Amniotic epithelial cell (primary cell): Measurements from ENCODE around the gene PIGQ.
"Not testable (repeated sequence)": the region's sequence is repeated elsewhere in the genome, so short reads cannot be mapped to it uniquely, and the experiment has no call there.

Source experiments
- DNase-seq: peaks from one replicate; pipeline ENCODE4 v3.0.0-alpha.2; 2010; ENCODE audit warnings: low read depth

Gene PIGQ

GRCh38 chr16:586047-586644 is 16.4 kb downstream of the PIGQ start:
- DNase-seq: peak; percentile 29

- no peak for DNase-seq
Measured at GRCh38 chr16:586645-587590, 17.1 kb downstream of the PIGQ start.

GRCh38 chr16:588639-588888 is 18.8 kb downstream of the PIGQ start:
- DNase-seq: peak; percentile 71

- DNase-seq: peak; percentile 89
Measured at GRCh38 chr16:588889-589657, 19.3 kb downstream of the PIGQ start.

- DNase-seq: peak; percentile 96
Measured at GRCh38 chr16:589658-590187, 20.0 kb downstream of the PIGQ start, which contains the start of gene RAB40C. Gene RAB40C, plus strand, starts transcription at chr16:590066. Its CDS starts 226 bp downstream, at chr16:590292.

- DNase-seq: peak; percentile 49
Measured at GRCh38 chr16:590188-590814, 20.5 kb downstream of the PIGQ start.

GRCh38 chr16:590815-591200 is 21.0 kb downstream of the PIGQ start:
- DNase-seq: no peak

- no peak for DNase-seq
Measured at GRCh38 chr16:591231-591630, 21.5 kb downstream of the PIGQ start.

- no peak for DNase-seq
Measured at GRCh38 chr16:591892-592517, 22.2 kb downstream of the PIGQ start.

- DNase-seq: peak; percentile 54
Measured at GRCh38 chr16:592518-593306, 22.9 kb downstream of the PIGQ start.

- no peak for DNase-seq
Measured at GRCh38 chr16:593406-593805, 23.6 kb downstream of the PIGQ start.

- DNase-seq: no peak
Measured at GRCh38 chr16:593807-594206, 24.0 kb downstream of the PIGQ start.

- no peak for DNase-seq
Measured at GRCh38 chr16:595094-595528, 25.3 kb downstream of the PIGQ start.

GRCh38 chr16:595942-596735 is 26.4 kb downstream of the PIGQ start:
- DNase-seq: no peak

GRCh38 chr16:596736-597060 is 26.9 kb downstream of the PIGQ start:
- DNase-seq: no peak

- DNase-seq: not testable (repeated sequence)
Measured at GRCh38 chr16:597655-598054, 27.9 kb downstream of the PIGQ start.

- DNase-seq: no peak
Measured at GRCh38 chr16:598823-599739, 29.3 kb downstream of the PIGQ start.

GRCh38 chr16:600781-601180 is 31.0 kb downstream of the PIGQ start:
- DNase-seq: no peak

- no peak for DNase-seq
Measured at GRCh38 chr16:603933-604332, 34.2 kb downstream of the PIGQ start.
